ENCODE data around the gene SAPCD2.

DNA sequence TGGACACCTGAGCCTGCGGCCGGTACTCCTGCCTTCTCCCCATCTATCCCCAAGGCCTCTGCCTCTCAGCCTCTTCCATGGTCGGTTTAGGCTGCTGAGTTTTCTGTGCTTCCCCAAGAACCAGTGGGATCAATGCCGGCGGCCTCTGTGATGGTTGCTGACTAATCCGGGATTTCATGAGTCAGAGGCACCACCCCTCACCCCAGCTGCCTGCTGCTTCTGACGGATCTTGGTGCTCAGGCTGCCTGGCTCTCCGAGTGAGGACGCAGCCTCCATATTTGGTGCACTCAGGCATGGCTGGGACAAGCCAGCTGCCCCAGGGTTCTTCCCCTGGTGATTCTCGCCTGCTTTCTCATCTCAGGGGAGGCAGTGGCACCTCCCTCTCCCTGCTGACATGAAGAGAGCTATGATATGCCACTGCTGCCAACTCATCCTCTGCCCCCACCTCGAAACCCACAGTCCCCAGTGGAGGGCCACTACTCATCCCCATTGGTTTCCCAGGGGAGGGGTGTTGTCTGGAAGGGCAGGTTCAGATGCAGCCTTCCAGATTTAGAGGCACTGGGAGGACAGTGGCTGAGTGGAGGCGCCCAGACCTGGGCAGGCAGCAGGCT lies 13.1 kb upstream of the SAPCD2 start:
- TF ChIP-seq POLR2A (IDR thresholded peaks at IDR 0.05) = no peak
- TF ChIP-seq, protein P1, sequence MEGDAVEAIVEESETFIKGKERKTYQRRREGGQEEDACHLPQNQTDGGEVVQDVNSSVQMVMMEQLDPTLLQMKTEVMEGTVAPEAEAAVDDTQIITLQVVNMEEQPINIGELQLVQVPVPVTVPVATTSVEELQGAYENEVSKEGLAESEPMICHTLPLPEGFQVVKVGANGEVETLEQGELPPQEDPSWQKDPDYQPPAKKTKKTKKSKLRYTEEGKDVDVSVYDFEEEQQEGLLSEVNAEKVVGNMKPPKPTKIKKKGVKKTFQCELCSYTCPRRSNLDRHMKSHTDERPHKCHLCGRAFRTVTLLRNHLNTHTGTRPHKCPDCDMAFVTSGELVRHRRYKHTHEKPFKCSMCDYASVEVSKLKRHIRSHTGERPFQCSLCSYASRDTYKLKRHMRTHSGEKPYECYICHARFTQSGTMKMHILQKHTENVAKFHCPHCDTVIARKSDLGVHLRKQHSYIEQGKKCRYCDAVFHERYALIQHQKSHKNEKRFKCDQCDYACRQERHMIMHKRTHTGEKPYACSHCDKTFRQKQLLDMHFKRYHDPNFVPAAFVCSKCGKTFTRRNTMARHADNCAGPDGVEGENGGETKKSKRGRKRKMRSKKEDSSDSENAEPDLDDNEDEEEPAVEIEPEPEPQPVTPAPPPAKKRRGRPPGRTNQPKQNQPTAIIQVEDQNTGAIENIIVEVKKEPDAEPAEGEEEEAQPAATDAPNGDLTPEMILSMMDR (IDR thresholded peaks at IDR 0.05) = no peak
